ENCODE results near the gene SPATA31D1.
"Not testable (repeated sequence)": the region's sequence is repeated elsewhere in the genome, so short reads cannot be mapped to it uniquely, and the experiment has no call there.

SPATA31D1 gene

DNA sequence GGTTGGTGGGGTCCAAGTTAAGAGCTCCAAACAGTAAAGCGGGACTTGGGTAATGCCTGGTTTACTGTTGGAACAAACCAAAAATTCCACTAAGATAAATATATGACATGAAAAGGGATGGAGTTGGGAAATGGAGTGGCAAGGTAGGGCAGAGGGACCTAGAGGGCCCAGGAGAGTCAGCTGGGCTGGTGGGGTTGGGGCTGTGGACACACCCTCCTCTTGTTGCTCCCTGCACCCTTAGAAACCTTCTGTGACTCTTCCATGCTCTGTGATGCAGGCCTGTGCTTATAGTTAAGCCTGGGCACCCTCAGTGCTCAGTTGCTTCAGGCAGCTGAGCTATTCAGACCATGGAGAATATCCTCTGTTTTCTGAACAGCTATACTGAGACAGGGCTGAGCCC is at the start of gene SPATA31D1:
Gene SPATA31D1, plus strand, starts transcription at position 301 of the 400 bp plus-strand sequence. Its CDS starts 47 bp downstream, at position 348.
- DNase-seq (ENCODE audit: low spot score) = not testable (repeated sequence)

DNA sequence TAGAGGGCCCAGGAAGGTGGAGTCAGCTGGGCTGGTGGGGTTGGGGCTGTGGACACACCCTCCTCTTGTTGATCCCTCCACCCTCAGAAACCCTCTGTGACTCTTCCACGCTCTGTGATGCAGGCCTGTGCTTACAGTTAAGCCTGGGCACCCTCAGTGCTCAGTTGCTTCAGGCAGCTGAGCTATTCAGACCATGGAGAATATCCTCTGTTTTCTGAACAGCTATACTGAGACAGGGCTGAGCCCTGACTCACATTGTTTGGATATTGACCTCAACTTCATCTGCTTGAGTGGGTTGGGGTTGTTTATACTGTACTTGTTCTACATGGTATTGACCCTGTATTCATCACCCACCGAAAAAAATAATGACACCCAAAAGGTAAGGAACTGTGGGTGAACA is 45.2 kb upstream of the SPATA31D1 start, which contains the start of gene SPATA31D3:
Gene SPATA31D3, plus strand, starts transcription at position 108 of the 400 bp plus-strand sequence. Its CDS starts 86 bp downstream, at position 194.
- DNase-seq (ENCODE audit: low spot score) = not testable (repeated sequence)

DNA sequence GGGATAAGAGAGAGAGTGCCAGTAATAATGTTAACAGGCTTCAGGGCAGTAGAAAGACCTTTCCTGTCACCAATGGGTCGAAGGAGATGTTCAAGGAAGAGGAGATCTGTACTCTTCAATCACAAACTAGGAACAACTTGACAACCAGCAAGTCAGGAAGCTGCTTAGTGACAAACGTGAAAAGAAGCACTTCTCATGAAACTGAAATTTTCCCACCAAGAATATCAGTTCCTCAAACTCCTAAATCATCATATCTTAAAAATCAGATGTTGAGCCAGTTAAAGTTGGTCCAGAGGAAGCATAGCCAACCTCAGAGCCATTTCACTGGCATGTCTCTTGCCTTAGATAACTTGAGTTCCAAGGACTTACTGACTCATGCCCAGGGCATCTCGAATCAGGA is 39.9 kb upstream of the SPATA31D1 start:
- not testable (repeated sequence) for DNase-seq (ENCODE audit: low spot score)

DNA sequence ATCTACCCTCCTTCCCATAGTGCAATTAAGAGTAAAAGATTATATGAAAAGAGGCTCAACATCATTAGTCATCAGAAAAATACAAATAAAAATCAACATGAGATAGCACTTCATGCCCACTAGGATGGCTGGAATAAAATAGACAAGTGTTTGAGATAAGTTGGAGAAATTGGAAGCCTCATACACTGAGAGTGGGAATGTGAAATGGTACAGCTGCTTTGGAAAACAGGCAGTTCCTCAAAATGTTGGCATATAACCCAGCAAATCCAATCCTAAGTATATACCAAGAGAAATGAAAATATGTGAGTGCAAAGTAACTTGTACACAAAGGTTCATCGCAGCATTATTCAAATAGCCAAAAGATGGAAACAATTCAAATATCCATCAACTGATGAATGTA is 35.5 kb upstream of the SPATA31D1 start:
- DNase-seq (ENCODE audit: low spot score) = no peak

DNA sequence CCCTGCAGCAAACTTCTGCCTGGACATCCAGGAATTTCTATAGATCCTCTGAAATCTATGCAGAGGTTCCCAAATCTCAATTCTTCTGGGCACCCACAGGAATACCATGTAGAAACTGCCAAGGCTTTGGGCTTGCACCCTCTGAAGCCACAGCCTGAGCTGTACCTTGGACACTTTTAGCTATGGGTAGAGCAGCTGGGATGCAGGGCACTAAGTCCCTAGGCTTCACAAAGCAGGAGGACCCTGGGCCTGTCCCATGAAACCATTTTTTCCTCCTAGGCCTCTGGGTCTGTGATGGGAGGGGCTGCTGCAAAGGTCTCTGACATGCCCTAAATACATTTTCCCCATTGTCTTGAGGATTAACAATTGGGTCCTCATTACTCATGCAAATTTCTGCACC is 32.9 kb upstream of the SPATA31D1 start:
- DNase-seq (ENCODE audit: low spot score) = no peak

DNA sequence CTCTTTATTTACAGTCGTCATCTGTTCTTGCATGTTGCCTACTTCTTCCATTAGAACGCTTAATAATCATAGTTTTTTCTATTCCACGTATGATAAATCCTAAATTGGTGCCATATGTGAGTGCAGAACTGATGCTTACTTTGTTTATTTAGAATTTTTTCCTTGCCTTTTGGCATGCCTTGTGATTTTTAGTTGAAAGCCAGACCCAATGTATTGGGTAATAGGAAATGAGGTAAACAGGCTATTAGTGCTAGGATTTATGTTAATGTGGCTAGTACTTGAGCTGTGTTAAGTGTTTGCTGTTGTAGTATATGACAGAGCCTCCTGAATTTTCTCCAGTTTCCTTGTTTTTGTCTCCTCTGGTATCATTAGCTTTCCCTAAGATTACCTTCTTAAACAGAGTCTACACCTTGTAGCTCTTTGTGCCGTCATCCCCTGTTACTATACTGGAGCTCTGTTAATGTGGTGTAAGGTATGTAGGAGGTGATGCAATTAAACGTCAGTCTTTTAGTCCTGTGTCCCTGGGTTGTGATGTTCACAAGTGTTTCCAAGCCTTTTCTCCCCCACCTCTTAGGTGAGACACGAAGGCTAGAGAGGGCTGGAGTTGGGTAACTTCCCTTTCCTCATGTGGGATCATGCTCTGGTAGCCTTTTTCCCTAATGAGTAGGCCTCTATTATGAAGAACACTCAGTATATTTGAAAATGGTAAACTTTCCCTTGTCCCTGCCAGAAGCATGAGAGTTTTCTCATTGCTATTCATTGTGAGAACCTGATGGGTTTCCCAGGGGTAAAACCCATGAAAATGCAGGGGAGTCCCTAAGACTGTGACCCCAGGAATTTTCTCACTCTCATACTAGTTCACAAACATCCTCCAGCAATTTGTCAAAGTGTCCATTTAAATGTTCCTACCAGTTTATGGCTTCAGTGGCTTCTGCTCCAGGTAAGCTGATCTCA is 24.1 kb upstream of the SPATA31D1 start:
- no peak for DNase-seq (ENCODE audit: low spot score)

DNA sequence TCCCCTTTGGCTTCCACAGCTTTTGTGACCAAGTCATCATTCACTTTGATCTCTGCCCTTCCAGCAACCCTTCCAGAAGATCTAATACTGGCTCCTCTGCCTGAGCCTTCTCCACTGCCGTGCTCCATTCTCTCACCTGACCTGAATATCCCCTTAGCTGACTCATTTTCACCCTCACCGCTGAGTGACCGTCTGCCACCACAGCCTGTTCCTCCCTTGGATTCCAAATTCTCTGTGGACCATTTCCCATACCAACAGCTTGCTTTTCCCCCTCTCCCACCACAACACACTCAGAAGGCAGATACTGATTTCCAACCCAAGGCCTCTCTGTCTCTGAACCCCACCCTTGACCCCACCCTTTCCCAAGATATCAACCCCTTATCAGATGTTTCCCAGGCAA is 20.5 kb upstream of the SPATA31D1 start:
- no peak for DNase-seq (ENCODE audit: low spot score)

DNA sequence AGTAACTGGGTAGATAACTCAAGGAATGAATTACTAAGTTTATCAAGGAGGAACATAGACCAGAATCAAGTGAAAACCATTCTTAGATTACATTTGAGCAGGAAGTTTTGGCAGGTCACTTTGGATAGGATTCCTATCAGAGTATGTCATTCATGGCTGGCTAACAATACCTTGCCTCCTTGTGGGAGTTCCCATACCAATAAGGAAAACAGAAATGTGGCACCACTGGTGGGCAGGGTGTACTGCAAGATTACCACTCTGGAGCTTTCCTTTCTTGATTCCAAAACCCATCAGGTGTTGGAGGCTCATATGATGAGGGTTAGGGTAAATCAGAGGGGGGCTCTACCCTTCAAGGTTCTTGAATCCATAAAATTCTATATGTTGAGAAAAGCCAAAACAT is 18.6 kb upstream of the SPATA31D1 start:
- no peak for DNase-seq (ENCODE audit: low spot score)

DNA sequence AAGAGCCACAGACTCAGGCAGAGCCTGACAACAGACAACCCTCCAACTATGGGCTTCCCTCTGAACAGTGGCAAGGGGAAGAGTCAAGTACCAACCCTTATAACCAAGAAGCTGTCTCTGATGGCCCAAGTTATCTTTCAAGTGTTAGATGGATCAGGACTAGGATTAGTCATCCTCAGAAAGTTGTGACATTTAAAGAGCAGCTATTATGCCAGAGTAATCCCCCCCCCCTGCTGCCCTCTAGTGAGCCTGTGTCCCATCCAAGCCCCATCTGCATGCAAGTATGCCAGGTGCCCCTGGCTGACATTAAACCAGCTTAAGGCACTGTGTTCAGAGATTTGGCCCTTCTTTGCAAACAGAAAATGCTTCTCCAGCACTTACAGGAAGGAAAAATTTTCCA is 16.8 kb upstream of the SPATA31D1 start:
- DNase-seq (ENCODE audit: low spot score) = no peak

DNA sequence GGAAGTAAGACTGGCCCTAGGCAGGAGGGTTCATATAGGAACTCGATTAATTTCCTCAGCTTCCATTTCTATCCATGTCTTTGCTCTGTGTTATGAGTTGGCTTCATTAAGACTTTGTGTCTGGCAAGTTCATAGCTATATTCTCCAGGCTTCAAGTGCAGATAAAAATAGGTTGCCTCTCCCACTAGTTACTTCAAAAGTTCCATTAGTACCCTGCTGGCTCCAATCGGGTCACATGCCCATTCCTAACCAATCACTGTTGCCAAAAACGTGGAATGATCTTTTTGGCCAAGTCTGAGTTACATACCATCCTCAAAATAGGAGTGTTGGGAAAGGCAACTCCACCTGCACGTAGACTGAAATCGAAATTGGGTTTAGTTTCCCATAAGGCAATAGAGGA is 13.8 kb upstream of the SPATA31D1 start:
- DNase-seq (ENCODE audit: low spot score) = no peak

DNA sequence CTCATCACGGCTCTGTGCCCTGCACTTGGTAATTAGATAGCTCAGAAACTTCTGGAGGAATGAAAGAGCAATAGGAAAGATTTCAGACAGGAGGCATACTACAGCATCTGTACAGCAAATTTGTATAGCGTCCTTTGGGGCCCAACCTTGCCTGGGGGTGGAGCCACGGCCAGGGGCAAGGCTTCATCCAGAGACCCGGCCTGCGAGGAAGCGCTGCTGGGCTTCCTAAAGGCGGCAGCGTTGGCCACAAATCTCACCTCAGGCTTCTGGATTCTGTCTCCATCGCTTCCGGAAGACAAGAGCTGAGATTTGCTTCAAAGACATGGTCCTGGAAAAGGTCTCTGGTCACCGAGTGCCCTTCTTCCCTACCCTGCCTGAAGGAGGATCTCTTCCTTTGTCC is 12.2 kb upstream of the SPATA31D1 start:
- DNase-seq (ENCODE audit: low spot score) = no peak

DNA sequence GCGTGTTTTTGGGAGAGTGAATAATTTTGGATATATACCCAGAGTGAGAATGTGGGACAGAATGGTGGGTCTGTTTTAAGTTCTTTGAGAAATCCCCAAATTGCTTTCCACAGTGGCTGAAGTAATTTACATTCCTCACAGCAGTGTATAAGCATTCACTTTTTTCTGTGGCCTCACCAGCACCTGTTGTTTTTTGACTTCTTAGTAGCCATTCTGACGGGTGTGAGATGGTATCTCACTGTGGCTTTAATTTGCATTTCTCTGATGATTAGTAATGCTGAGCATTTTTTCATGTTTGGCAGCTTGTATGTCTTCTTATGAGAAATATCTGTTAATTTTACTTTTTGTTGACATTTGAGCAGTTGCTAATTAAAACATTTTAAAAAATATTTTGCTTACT is 9.4 kb upstream of the SPATA31D1 start:
- DNase-seq (ENCODE audit: low spot score) = no peak

DNA sequence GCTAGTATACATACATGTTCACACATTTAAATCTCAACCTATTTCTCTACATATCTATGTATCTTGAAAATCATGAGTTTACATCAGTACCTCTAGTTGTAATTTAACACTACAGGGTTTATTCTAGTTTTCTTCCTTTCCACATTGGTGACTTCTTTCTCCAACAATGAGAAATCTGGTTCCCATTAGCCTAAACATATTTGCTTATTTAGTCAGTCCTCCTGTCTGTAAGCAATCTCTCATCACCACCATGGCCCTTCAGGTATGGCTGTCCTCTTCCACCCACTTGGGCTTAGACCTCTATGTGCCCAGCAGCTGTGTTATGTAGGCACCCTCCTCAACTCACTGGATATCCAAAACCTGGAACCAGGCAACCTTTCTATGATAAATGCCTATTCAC is 8.0 kb upstream of the SPATA31D1 start:
- DNase-seq (ENCODE audit: low spot score) = no peak

DNA sequence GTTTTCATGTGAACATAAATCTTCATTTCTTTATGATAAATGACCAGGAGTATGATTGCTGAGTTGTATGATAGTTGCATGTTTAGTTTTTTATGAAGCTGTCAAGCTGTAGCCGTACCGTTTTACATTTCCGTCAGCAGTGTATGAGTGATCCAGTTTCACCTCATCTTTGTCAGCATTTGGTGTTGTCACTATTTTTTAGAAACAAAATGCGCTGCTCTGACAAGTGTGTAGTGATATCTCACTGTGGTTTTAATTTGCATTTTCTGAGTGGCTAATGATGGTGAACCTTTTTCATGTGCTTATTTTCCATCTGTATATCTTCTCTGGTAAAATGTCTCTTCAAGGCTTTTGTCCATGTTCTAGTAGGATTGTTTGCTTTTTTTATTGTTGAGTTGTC is 6.7 kb upstream of the SPATA31D1 start:
- DNase-seq (ENCODE audit: low spot score) = no peak

DNA sequence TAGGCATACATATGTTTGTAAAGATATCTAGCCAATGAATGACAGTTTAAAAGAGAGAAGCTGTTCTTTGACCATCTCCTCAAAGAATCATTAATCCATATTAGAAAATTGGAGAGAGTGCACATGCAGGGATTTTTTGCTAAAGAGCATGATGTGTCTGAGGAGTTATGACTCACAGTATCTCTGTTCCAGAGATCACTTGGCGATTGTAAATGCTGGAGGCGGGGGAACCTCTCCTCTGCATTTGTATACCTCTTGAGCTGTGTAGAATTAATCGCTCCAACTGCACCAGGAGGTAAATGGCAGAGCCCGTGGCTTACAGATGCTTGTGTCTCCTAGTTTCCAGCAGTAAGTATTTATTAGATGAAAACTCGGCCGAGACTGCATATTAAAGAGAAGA is 3.6 kb upstream of the SPATA31D1 start:
- DNase-seq (ENCODE audit: low spot score) = no peak

DNA sequence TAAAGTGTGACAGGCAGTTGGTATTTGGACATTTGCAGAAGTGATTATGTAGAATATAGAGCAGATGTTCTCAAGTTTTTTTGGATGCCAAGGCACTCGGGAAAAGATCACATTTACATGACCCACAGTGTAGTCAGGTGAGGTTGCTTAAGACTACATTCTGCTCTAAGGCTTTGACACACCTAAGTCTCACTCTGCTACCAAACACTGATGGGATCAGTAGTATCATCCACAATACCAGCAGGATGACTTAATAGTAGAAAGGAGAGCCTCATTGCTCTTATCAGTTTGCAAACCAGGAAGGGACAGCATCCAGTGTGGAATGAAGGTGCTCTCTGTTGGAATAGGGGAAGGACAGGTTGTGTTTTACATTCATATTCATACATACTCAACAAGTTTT is 2.5 kb upstream of the SPATA31D1 start:
- DNase-seq (ENCODE audit: low spot score) = no peak

DNA sequence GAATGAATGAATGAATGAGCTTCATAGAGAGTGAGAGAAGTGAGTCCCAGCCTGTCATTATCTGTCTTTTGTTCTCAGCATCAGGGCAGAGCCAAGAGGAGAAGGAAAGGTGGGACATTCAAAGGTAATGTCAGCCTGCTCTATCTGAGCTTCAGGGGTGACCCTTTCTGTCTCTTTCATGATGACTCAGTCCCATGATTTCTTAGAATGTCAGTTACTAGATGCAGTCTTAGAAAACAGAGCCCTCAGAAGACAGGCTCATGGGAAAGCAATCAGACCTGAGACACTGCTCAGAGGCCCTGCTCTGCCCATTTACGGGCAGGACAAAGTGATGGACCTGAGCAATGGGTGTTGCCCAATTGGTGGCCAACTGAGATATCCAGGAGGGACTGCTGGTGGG is 1.1 kb downstream of the SPATA31D1 start:
- DNase-seq (ENCODE audit: low spot score) = no peak

DNA sequence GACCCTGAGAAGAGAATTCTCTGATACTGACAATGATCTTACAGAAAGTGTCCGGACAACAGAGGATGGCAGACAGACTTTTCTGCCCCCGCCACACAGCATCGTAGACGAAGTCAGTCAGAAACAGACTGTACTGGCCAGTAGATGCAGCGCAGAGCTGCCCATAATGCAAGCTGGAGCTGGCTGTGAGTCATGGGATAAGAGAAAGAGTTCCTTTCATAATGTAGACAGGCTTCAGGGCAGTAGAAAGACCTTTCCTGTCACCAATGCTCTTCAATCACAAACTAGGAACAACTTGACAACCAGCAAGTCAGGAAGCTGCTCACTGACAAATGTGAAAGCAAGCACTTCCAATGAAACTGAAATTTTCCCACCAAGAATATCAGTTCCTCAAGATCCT is 5.1 kb downstream of the SPATA31D1 start:
- DNase-seq (ENCODE audit: low spot score) = no peak

DNA sequence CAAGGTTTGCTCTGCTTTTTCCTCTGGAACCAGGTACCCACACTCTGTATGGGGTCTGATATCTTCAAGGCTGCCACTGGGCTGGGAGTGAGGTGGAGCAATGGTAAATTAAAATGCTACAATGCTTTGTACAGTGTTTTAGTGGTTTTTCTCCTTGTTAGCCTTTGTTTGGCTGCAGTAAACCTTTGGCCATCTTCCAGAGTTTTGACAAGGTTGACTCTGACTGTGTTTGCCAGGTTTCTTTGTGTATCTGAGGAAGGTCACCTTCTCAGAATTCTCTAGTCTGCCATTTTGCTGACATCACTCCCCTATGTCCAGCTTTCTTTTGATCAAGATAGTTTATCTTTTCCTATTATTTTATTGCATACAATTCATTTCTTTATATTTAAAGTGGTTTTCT is 11.2 kb downstream of the SPATA31D1 start:
- DNase-seq (ENCODE audit: low spot score) = no peak

DNA sequence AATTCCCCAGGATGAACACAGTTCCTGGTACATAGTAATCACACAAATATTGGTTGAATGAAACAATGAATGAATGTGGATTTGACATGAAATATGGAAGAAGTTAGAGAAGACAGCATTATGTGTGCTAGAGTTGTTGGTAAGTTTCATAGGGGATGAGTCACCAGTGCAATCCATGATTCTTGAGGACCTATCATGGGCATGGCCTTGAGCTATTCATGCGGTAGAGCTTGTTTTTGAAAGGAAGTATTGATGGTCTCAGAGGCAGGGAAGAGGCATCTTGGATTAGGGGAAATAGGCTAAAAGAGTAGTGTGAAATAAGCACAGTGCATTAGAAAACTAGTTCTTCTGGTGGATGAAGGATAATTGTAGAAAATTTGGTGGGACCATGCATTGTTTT is 22.1 kb downstream of the SPATA31D1 start:
- no peak for DNase-seq (ENCODE audit: low spot score)

DNA sequence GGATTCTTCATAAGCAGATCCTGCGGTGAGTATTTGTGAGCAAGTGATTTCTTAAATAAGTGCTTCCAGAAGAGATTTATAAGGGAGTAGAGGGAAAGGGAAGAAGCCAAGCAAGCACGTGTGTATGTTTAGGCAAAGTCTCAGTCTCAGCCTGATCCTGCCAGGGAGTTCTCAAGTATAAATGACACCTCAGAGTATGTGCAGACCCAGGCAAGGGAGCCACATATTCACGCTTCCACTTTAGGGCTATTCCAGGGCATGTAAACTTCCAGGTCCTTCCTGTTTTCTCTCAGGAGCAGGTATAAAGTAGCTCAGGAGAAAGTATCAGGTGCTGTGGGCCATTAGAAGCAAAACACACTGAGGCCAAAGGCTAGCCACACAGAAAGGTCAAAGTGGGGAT is 22.6 kb downstream of the SPATA31D1 start:
- no peak for DNase-seq (ENCODE audit: low spot score)

DNA sequence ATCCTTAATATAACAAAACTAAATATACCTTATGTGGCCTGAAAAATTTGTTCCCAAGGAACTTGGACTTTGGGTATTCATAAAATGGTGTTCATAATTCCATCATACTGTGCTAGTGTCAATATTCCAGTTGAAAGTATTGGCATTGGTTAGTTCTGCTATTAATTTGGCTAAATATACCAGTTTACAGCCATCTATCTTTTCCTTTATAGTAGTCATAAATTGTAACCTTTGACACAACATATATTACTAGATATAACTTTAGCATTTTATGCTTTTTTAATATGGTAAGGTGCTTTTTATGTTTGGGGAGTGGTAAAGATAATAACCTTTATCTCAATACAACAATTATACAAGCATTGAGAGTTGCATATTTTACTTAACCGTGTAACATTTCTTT is 23.7 kb downstream of the SPATA31D1 start:
- no peak for DNase-seq (ENCODE audit: low spot score)

DNA sequence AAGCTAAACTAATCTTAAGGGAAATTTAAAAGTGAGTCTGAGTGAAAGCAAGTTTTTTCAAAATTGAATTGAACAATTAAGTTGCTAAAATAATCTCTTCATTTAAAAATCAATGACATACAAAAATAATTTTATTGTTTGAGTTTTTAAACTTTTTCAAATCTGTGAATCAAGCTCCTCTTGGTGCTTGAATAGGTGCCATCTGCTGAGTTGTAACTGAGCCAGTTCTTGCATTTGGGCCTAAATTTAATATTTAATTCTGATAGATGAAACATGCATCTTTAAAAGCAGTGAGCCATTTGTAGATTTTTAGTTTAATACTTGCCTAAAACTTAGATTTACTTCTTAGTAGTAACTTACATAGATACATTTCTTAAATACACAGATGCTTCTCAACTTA is 31.8 kb downstream of the SPATA31D1 start:
- DNase-seq (ENCODE audit: low spot score) = no peak

DNA sequence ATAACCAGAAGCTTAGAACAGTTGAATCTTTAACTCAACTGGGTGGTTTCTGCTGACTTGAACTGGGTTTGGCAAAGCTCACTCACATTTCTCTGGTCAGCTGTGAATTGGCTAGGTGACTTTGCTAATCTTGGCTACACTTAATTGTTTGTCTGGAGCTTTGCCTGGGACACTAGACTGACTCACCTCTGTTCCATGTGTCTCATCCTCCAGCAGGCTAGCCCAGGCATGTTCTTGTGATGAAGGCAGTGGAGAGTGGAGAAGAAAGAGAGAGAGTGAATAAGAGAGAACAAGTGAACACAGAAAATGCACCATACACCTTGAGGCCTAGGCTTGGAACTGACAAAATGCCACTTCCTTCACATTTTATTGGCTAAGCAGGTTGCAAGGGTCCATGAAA is 32.6 kb downstream of the SPATA31D1 start:
- DNase-seq (ENCODE audit: low spot score) = peak; percentile 12
